ENCODE results near the gene TAS2R30.

Gene TAS2R30

GRCh38 chr12:11164384-11164783, 29.9 kb upstream of the TAS2R30 start:
- H3K4me3 ChIP-seq (ENCODE audit: low read length): no peak overlapping the region

GRCh38 chr12:11162502-11162901, 28.1 kb upstream of the TAS2R30 start:
- no peak for DNase-seq
- H3K36me3 ChIP-seq (replicated peaks; ENCODE audit: insufficient read depth, low read length): no peaks in the 10 kb centered on the region
- peaks cover 97% of the 10 kb centered on the region for H3K79me2 ChIP-seq (ENCODE audit: low read length)
- no peak overlapping the region for H3K9ac ChIP-seq (ENCODE audit: low read length)
- H3K27ac ChIP-seq (ENCODE audit: low read length): no peak overlapping the region
- no peaks in the 10 kb centered on the region for H3K4me1 ChIP-seq (ENCODE audit: low read length)
- H4K20me1 ChIP-seq (ENCODE audit: insufficient read depth, low read length): no peaks in the 10 kb centered on the region; the same call in 1 of the 2 replicates
- no peak overlapping the region for H3K4me3 ChIP-seq (ENCODE audit: low read length)
- TF ChIP-seq EZH2phosphoT487 (IDR thresholded peaks at IDR 0.05; ENCODE audit: low read length): no peak
- H2AFZ ChIP-seq (ENCODE audit: low read length): no peak overlapping the region
- no peaks in the 10 kb centered on the region for H3K9me3 ChIP-seq (replicated peaks; ENCODE audit: insufficient read depth, low read length)
- H3F3A ChIP-seq (ENCODE audit: insufficient read depth, low read length): no peaks in the 10 kb centered on the region
- H3K4me2 ChIP-seq (ENCODE audit: low read depth, low read length): no peak overlapping the region
- no peaks in the 10 kb centered on the region for H3K27me3 ChIP-seq (replicated peaks; ENCODE audit: insufficient read depth, low read length)
- H3K9me2 ChIP-seq (replicated peaks; ENCODE audit: insufficient read depth, low read length): no peaks in the 10 kb centered on the region; the same call in 1 of the 2 replicates

More at GRCh38 chr12:11164384-11164783, 29.9 kb upstream of the TAS2R30 start:
- H3K27me3 ChIP-seq (replicated peaks; ENCODE audit: insufficient read depth, low read length): no peaks in the 10 kb centered on the region
- TF ChIP-seq, protein P1, sequence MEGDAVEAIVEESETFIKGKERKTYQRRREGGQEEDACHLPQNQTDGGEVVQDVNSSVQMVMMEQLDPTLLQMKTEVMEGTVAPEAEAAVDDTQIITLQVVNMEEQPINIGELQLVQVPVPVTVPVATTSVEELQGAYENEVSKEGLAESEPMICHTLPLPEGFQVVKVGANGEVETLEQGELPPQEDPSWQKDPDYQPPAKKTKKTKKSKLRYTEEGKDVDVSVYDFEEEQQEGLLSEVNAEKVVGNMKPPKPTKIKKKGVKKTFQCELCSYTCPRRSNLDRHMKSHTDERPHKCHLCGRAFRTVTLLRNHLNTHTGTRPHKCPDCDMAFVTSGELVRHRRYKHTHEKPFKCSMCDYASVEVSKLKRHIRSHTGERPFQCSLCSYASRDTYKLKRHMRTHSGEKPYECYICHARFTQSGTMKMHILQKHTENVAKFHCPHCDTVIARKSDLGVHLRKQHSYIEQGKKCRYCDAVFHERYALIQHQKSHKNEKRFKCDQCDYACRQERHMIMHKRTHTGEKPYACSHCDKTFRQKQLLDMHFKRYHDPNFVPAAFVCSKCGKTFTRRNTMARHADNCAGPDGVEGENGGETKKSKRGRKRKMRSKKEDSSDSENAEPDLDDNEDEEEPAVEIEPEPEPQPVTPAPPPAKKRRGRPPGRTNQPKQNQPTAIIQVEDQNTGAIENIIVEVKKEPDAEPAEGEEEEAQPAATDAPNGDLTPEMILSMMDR (IDR thresholded peaks at IDR 0.05; ENCODE audit: low read length): no peak
- TF ChIP-seq EZH2phosphoT487 (IDR thresholded peaks at IDR 0.05; ENCODE audit: low read length): no peak
- TF ChIP-seq EZH2 (optimal IDR thresholded peaks at IDR 0.05; ENCODE audit: low read depth, low read length): no peak
- no peaks in the 10 kb centered on the region for H3K9me3 ChIP-seq (replicated peaks; ENCODE audit: insufficient read depth, low read length)
- no peaks in the 10 kb centered on the region; the same call in 1 of the 2 replicates for H4K20me1 ChIP-seq (ENCODE audit: insufficient read depth, low read length)
- H3K9me2 ChIP-seq (replicated peaks; ENCODE audit: insufficient read depth, low read length): no peaks in the 10 kb centered on the region
- no peak overlapping the region for H3K9ac ChIP-seq (ENCODE audit: low read length)
- H3F3A ChIP-seq (ENCODE audit: insufficient read depth, low read length): no peaks in the 10 kb centered on the region
- no peak overlapping the region for H3K27ac ChIP-seq (ENCODE audit: low read length)
- H3K4me2 ChIP-seq (ENCODE audit: low read depth, low read length): no peak overlapping the region
- DNase-seq: no peak
- H3K36me3 ChIP-seq (replicated peaks; ENCODE audit: insufficient read depth, low read length): no peaks in the 10 kb centered on the region
- peaks cover 96% of the 10 kb centered on the region for H3K79me2 ChIP-seq (ENCODE audit: low read length)
- no peak overlapping the region for H2AFZ ChIP-seq (ENCODE audit: low read length)
- H3K4me1 ChIP-seq (ENCODE audit: low read length): no peaks in the 10 kb centered on the region

DNA sequence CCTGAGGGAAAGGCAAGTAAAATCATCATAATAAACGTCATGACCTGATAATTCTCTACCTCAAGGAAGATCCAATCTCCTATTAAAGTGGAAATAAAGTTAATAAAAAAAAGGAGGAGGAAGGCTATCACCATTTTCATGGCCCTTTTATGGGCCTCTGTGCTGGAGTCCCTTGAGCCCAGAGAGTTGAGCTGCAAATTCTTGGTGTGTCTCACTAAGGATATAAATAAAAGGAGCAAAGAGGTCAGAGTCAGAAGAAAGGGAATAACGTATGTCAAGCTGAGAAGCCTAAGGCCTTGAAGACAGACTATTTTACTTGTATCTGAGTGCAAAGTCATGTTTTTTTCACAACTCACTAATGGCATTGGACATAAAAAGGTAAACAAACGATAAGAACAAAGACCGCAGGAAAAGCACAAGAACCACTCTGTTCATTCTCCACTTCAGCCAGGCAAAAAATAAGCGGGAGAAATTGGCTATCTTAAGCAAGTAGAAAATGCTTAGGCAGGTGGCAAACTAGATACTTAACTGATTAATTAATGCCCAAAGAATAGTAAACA, 24.5 kb upstream of the TAS2R30 start:
- DNase-seq: no peak
- Histone ChIP-seq H2AFZ (ENCODE audit: low read length) (no peak overlapping the region), H3K9me2 (replicated peaks; ENCODE audit: insufficient read depth, low read length) (no peaks in the 10 kb centered on the region; the same call in 1 of the 2 replicates), H3K27me3 (replicated peaks; ENCODE audit: insufficient read depth, low read length) (no peaks in the 10 kb centered on the region), H3K79me2 (ENCODE audit: low read length) (peaks cover 97% of the 10 kb centered on the region), H3K9ac (ENCODE audit: low read length) (no peak overlapping the region), H4K20me1 (ENCODE audit: insufficient read depth, low read length) (no peaks in the 10 kb centered on the region; the same call in 1 of the 2 replicates), H3F3A (ENCODE audit: insufficient read depth, low read length) (no peaks in the 10 kb centered on the region), H3K4me2 (ENCODE audit: low read depth, low read length) (no peak overlapping the region), H3K36me3 (replicated peaks; ENCODE audit: insufficient read depth, low read length) (no peaks in the 10 kb centered on the region), H3K9me3 (replicated peaks; ENCODE audit: insufficient read depth, low read length) (no peaks in the 10 kb centered on the region), H3K27ac (ENCODE audit: low read length) (no peak overlapping the region), H3K4me1 (ENCODE audit: low read length) (no peaks in the 10 kb centered on the region), H3K4me3 (ENCODE audit: low read length) (no peak overlapping the region)
- no peak for TF ChIP-seq EZH2phosphoT487 (IDR thresholded peaks at IDR 0.05; ENCODE audit: low read length)
- TF ChIP-seq EZH2 (optimal IDR thresholded peaks at IDR 0.05; ENCODE audit: low read depth, low read length): no peak
- TF ChIP-seq, protein P1 (IDR thresholded peaks at IDR 0.05; ENCODE audit: low read length): no peak

- Histone ChIP-seq H3K9me3 (replicated peaks; ENCODE audit: insufficient read depth, low read length) (no peaks in the 10 kb centered on the region), H2AFZ (ENCODE audit: low read length) (no peak overlapping the region), H3K4me1 (ENCODE audit: low read length) (no peaks in the 10 kb centered on the region), H3K4me3 (ENCODE audit: low read length) (no peak overlapping the region), H3K27me3 (replicated peaks; ENCODE audit: insufficient read depth, low read length) (no peaks in the 10 kb centered on the region), H3K4me2 (ENCODE audit: low read depth, low read length) (no peak overlapping the region), H3K9me2 (replicated peaks; ENCODE audit: insufficient read depth, low read length) (no peaks in the 10 kb centered on the region; the same call in 1 of the 2 replicates), H3K27ac (ENCODE audit: low read length) (no peak overlapping the region), H3F3A (ENCODE audit: insufficient read depth, low read length) (no peaks in the 10 kb centered on the region), H3K79me2 (ENCODE audit: low read length) (peaks cover 77% of the 10 kb centered on the region), H4K20me1 (ENCODE audit: insufficient read depth, low read length) (no peaks in the 10 kb centered on the region), H3K9ac (ENCODE audit: low read length) (no peak overlapping the region), H3K36me3 (replicated peaks; ENCODE audit: insufficient read depth, low read length) (no peaks in the 10 kb centered on the region)
- DNase-seq: no peak
- TF ChIP-seq EZH2phosphoT487 (IDR thresholded peaks at IDR 0.05; ENCODE audit: low read length) (no peak), EZH2 (optimal IDR thresholded peaks at IDR 0.05; ENCODE audit: low read depth, low read length) (no peak)
- TF ChIP-seq, protein P1 (IDR thresholded peaks at IDR 0.05; ENCODE audit: low read length): no peak
These were observed 20.0 kb upstream of the TAS2R30 start for GRCh38 chr12:11154400-11154925.

All from MM.1S (cell line).